ENCODE measurements around the gene SLC37A3. TPM values are rescaled to one million over a fixed set of nuclear protein-coding genes. Genes with fewer than 3 reads are reported as not detected.

SLC37A3 gene
- total and polyA plus RNA-seq, 2 of the 13 experiments (the other 11 are each of a cell fraction or from before 2014, with no cell fraction given), result 21.3 to 27.9 TPM

- in situ Hi-C loops (cut with HindIII; ENCODE audit: extremely low pct_ligation_motif_present, low pct_unique_long_range_greater_than_20kb) (no loop called here), intact Hi-C loops (cut with micrococcal nuclease; ENCODE audit: unreplicated experiment) (no loop called here)
- H3K4me1 ChIP-seq (ENCODE audit: insufficient read depth, low read length), result no peaks in the 10 kb centered on the region
- no peak overlapping the region for H3K4me3 ChIP-seq (replicated peaks in 1 of 3; ENCODE audit: insufficient read depth in 1 of 3, low read depth in 2 of 3, low read length in 3 of 3)
- H3K27me3 ChIP-seq (ENCODE audit: control insufficient read depth in 1 of 2, insufficient read depth in 2 of 2, low read length in 2 of 2), result no peaks in the 10 kb centered on the region
- CTCF ChIA-PET (ENCODE audit: low intra/inter-chr PET ratio, low total read pairs), result no interaction called here
- DNase-seq (ENCODE audit: low spot score) (no peak), ATAC-seq (no peak), FAIRE-seq (no peak)
- no peak overlapping the region for H3K9ac ChIP-seq (ENCODE audit: insufficient read depth, low read depth, low read length)
- no peaks in the 10 kb centered on the region for H4K20me1 ChIP-seq (ENCODE audit: insufficient read depth, low read length)
- no peak overlapping the region for H2AFZ ChIP-seq (ENCODE audit: low read length)
- H3K9me3 ChIP-seq (ENCODE audit: low read length), result no peaks in the 10 kb centered on the region
- peaks cover 3% of the 10 kb centered on the region for H3K79me2 ChIP-seq (ENCODE audit: insufficient read depth, low read length)
- no peak overlapping the region for H3K4me2 ChIP-seq (ENCODE audit: low read depth, low read length)
- peaks cover 5 to 15% of the 10 kb centered on the region in 2 experiments; a peak in 2 of 5 replicates for H3K36me3 ChIP-seq (replicated peaks in 1 of 2; ENCODE audit: control insufficient read depth in 1 of 2, insufficient read depth in 2 of 2, low read length in 2 of 2)
- H3K27ac ChIP-seq (ENCODE audit: extremely low read length, insufficient read depth, low read length), result no peak overlapping the region
- TF ChIP-seq NAIF1 (CRISPR knock-in tag; IDR thresholded peaks at IDR 0.05; ENCODE audit: borderline replicate concordance), result no peak
- peak; percentile 55; the same call in 1 of the 2 replicates for TF ChIP-seq ZNF121 (CRISPR knock-in tag; IDR thresholded peaks at IDR 0.05)
- no peak for TF ChIP-seq ELF1 (CRISPR knock-in tag; IDR thresholded peaks at IDR 0.05)
- no peak for TF ChIP-seq TAF1 (CRISPR knock-in tag; IDR thresholded peaks at IDR 0.05)
- POLR2A ChIA-PET, result no interaction called here
- 97% methylated on average over 6 of the region's 6 CpGs for WGBS (ENCODE audit: low lambda C conversion rate)
- no TSS peak for BruUV-seq (replicated peaks)
These were observed 14.2 kb downstream of the SLC37A3 start for GRCh38 chr7:140383954-140384713.

GRCh38 chr7:140375892-140376730 is 22.2 kb downstream of the SLC37A3 start:
- Histone ChIP-seq H3K27me3 (ENCODE audit: control insufficient read depth in 1 of 2, insufficient read depth in 2 of 2, low read length in 2 of 2) (no peaks in the 10 kb centered on the region), H3K4me1 (ENCODE audit: insufficient read depth, low read length) (no peaks in the 10 kb centered on the region), H2AFZ (ENCODE audit: low read length) (no peak overlapping the region), H3K9ac (ENCODE audit: insufficient read depth, low read depth, low read length) (no peak overlapping the region), H4K20me1 (ENCODE audit: insufficient read depth, low read length) (no peaks in the 10 kb centered on the region), H3K27ac (ENCODE audit: extremely low read length, insufficient read depth, low read length) (no peak overlapping the region), H3K36me3 (replicated peaks in 1 of 2; ENCODE audit: control insufficient read depth in 1 of 2, insufficient read depth in 2 of 2, low read length in 2 of 2) (peaks cover 4 to 22% of the 10 kb centered on the region in 2 experiments; a peak in 4 of 5 replicates), H3K9me3 (ENCODE audit: low read length) (no peaks in the 10 kb centered on the region), H3K4me3 (replicated peaks in 1 of 3; ENCODE audit: insufficient read depth in 1 of 3, low read depth in 2 of 3, low read length in 3 of 3) (no peak overlapping the region), H3K79me2 (ENCODE audit: insufficient read depth, low read length) (no peaks in the 10 kb centered on the region), H3K4me2 (ENCODE audit: low read depth, low read length) (no peak overlapping the region)
- intact Hi-C loops (cut with micrococcal nuclease; ENCODE audit: unreplicated experiment), result no loop called here
- no TSS peak for BruUV-seq (replicated peaks)
- ChIA-PET POLR2A (no interaction called here), CTCF (ENCODE audit: low intra/inter-chr PET ratio, low total read pairs) (no interaction called here)
- ATAC-seq (no peak), FAIRE-seq (no peak), DNase-seq (ENCODE audit: low spot score) (no peak)
- 91% methylated on average over 8 of the region's 8 CpGs for WGBS (ENCODE audit: low lambda C conversion rate)
- in situ Hi-C loops (cut with HindIII; ENCODE audit: extremely low pct_ligation_motif_present, low pct_unique_long_range_greater_than_20kb), result no loop called here
- no peak for TF ChIP-seq ZSCAN5A (CRISPR knock-in tag; IDR thresholded peaks at IDR 0.05; ENCODE audit: borderline replicate concordance)
- TF ChIP-seq ETV5 (CRISPR knock-in tag; IDR thresholded peaks at IDR 0.05; ENCODE audit: borderline replicate concordance), result no peak
- no peak for TF ChIP-seq ZNF333 (CRISPR knock-in tag; IDR thresholded peaks at IDR 0.05; ENCODE audit: borderline replicate concordance)
- no peak for TF ChIP-seq ZNF235 (CRISPR knock-in tag; IDR thresholded peaks at IDR 0.05; ENCODE audit: borderline replicate concordance)
- no peak for TF ChIP-seq KLF11 (CRISPR knock-in tag; IDR thresholded peaks at IDR 0.05)
- no peak for TF ChIP-seq ZNF792 (CRISPR knock-in tag; IDR thresholded peaks at IDR 0.05)
- no peak for TF ChIP-seq ZNF253 (CRISPR knock-in tag; IDR thresholded peaks at IDR 0.05; ENCODE audit: borderline replicate concordance)
- no peak for TF ChIP-seq SP4 (CRISPR knock-in tag; IDR thresholded peaks at IDR 0.05)

Measured in HepG2 (cell line).